Osteoblast (primary cell): ENCODE data around the gene CD48. TPM values are rescaled to one million over a fixed set of nuclear protein-coding genes. Genes with fewer than 3 reads are reported as not detected.

Source experiments
- DNase-seq: peaks from one replicate; pipeline ENCODE4 v3.0.0; 2011; ENCODE audit warnings: low spot score, mixed read lengths; ENCODE audit not compliant: insufficient read length; ENCODE audit errors: missing footprints
- H2AFZ ChIP-seq: 2 replicates; pipeline ENCODE4 v1.6.0; 2011; ENCODE audit warnings: mild to moderate bottlenecking, low read length
- H3K27ac ChIP-seq: 2 replicates; pipeline ENCODE4 v1.5.1; 2011; ENCODE audit warnings: mild to moderate bottlenecking, low read depth, low read length, moderate library complexity
- H3K27me3 ChIP-seq: 2 replicates; pipeline ENCODE4 v1.6.0; 2012; ENCODE audit warnings: mild to moderate bottlenecking, control low read depth, inconsistent platforms, low read length, moderate library complexity; ENCODE audit not compliant: insufficient read depth
- H3K36me3 ChIP-seq: 2 replicates; pipeline ENCODE4 v1.5.1; 2011; ENCODE audit warnings: mild to moderate bottlenecking, low read length, control low read depth, moderate library complexity; ENCODE audit not compliant: insufficient read depth
- H3K4me1 ChIP-seq: 2 replicates; pipeline ENCODE4 v1.5.1; 2011; ENCODE audit warnings: mild to moderate bottlenecking, low read length, control low read depth, moderate library complexity; ENCODE audit not compliant: insufficient read depth
- H3K4me2 ChIP-seq: 2 replicates; pipeline ENCODE4 v1.6.0; 2011; ENCODE audit warnings: mild to moderate bottlenecking, low read length; ENCODE audit not compliant: insufficient read depth
- H3K4me3 ChIP-seq: fragments of 200-600 bp; sonication (generic); 3 replicates; pipeline ENCODE4 v1.5.1; 2012; ENCODE audit warnings: mild to moderate bottlenecking, low read length, inconsistent platforms; ENCODE audit not compliant: insufficient read depth
- H3K79me2 ChIP-seq: 2 replicates; pipeline ENCODE4 v1.6.0; 2012; ENCODE audit warnings: mild to moderate bottlenecking, low read length, control low read depth, inconsistent platforms; ENCODE audit not compliant: insufficient read depth
- H3K9me3 ChIP-seq: 2 replicates; pipeline ENCODE4 v1.5.1; 2011; ENCODE audit warnings: low read depth, low read length, control low read depth
- H4K20me1 ChIP-seq: 2 replicates; pipeline ENCODE4 v1.6.0; 2012; ENCODE audit warnings: mild to moderate bottlenecking, low read length, control low read depth; ENCODE audit not compliant: insufficient read depth
- CTCF ChIP-seq: IDR thresholded peaks from 2 replicates; pipeline ENCODE4 v1.5.1; 2011; ENCODE audit warnings: mild to moderate bottlenecking, low read depth, low read length, moderate library complexity; ENCODE audit errors: extremely low read depth
- total RNA-seq: library from RNA; depleted of rRNA; stranded (reverse); fragments of >200 nt; gene quantifications from 2 replicates; pipeline ENCODE4 v1.2.3, GENCODE V29; 2012

The CD48 gene
- total RNA-seq, 1 donor, result under 0.01 TPM

DNA sequence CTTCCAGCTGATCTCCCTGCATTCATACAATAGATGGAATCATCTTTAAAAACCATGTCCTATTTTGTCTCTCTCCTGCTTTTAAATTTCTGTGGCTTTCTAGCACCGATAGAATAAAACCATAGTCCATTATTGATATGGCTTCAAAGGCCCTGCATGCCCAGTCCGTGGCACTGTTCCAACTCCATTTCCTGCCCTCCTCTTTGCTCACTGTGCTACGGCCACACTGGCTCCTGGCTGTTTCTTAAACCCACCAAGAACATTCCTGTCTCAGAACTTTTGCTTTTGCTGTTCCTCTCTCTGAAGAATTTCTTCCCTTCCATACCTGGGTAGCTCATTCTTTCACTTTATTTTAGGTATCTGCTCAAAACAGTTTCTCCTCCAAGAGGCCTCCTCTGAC is 72.0 kb downstream of the CD48 start:
- no peak for DNase-seq
- H3K4me2 ChIP-seq, result no peak overlapping the region

DNA sequence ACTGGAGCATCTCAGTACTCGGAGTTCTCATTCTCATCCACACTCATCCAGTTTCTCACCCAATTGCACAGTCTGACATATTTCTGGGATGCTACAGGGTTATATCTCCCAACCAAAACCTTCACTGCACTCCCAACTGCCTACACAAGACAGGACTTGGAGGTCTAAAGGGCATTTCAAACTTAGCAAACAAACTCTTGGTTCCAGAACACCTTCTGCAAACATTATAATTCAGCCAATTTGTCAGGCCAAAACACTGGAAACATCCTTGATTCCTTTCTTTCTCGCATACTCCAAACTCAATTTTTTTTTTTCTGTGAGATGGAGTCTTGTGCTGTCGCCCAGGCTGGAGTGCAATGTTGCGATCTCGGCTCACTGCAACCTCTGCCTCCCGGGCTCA is 72.7 kb downstream of the CD48 start:
- H3K4me2 ChIP-seq, result no peak overlapping the region
- H3K9me3 ChIP-seq, result no peaks in the 10 kb centered on the region
- no peaks in the 10 kb centered on the region for H3K36me3 ChIP-seq
- no peaks in the 10 kb centered on the region for H4K20me1 ChIP-seq
- no peak overlapping the region for H3K27ac ChIP-seq
- no peaks in the 10 kb centered on the region for H3K79me2 ChIP-seq
- no peak overlapping the region for H3K4me3 ChIP-seq
- no peaks in the 10 kb centered on the region for H3K27me3 ChIP-seq
- no peak for TF ChIP-seq CTCF
- H3K4me1 ChIP-seq, result no peaks in the 10 kb centered on the region
- no peak overlapping the region for H2AFZ ChIP-seq
- no peak for DNase-seq

More for the DNA sequence above, 72.0 kb downstream of the CD48 start:
- no peaks in the 10 kb centered on the region for H3K36me3 ChIP-seq
- H3K27me3 ChIP-seq, result no peaks in the 10 kb centered on the region
- TF ChIP-seq CTCF, result no peak
- H3K4me3 ChIP-seq, result no peak overlapping the region
- no peak overlapping the region for H2AFZ ChIP-seq
- H3K79me2 ChIP-seq, result no peaks in the 10 kb centered on the region
- no peak overlapping the region for H3K27ac ChIP-seq
- H4K20me1 ChIP-seq, result no peaks in the 10 kb centered on the region
- H3K4me1 ChIP-seq, result no peaks in the 10 kb centered on the region
- no peaks in the 10 kb centered on the region for H3K9me3 ChIP-seq

- Histone ChIP-seq H3K79me2 (no peaks in the 10 kb centered on the region), H4K20me1 (no peaks in the 10 kb centered on the region), H2AFZ (no peak overlapping the region), H3K4me2 (no peak overlapping the region), H3K9me3 (no peaks in the 10 kb centered on the region), H3K4me3 (no peak overlapping the region), H3K36me3 (no peaks in the 10 kb centered on the region), H3K27me3 (no peaks in the 10 kb centered on the region), H3K27ac (no peak overlapping the region), H3K4me1 (no peaks in the 10 kb centered on the region)
- no peak for TF ChIP-seq CTCF
- DNase-seq, result no peak
These were observed 73.1 kb downstream of the CD48 start for GRCh38 chr1:160638540-160638857.

GRCh38 chr1:160637821-160638539 is 73.6 kb downstream of the CD48 start:
- DNase-seq, result no peak
- H3K27ac ChIP-seq, result no peak overlapping the region
- no peaks in the 10 kb centered on the region for H4K20me1 ChIP-seq
- TF ChIP-seq CTCF, result no peak
- no peaks in the 10 kb centered on the region for H3K9me3 ChIP-seq
- no peak overlapping the region for H2AFZ ChIP-seq
- H3K4me2 ChIP-seq, result no peak overlapping the region
- no peaks in the 10 kb centered on the region for H3K79me2 ChIP-seq
- H3K4me1 ChIP-seq, result no peaks in the 10 kb centered on the region
- H3K4me3 ChIP-seq, result no peak overlapping the region
- no peaks in the 10 kb centered on the region for H3K27me3 ChIP-seq
- H3K36me3 ChIP-seq, result no peaks in the 10 kb centered on the region
